GM23248 (cell line): ENCODE results near the gene COL13A1.

Experiments
- EZH2 ChIP-seq: fragments of 200-600 bp; sonication (generic); IDR thresholded peaks from 2 replicates; pipeline ENCODE4 v1.6.1; 2018; ENCODE audit warnings: antibody characterized with exemption, mild to moderate bottlenecking; ENCODE audit not compliant: insufficient read depth, poor library complexity, severe bottlenecking
- EZH2phosphoT487 ChIP-seq: fragments of 200-600 bp; sonication (generic); IDR thresholded peaks from 2 replicates; pipeline ENCODE4 v1.6.1; 2018; ENCODE audit warnings: antibody characterized with exemption, moderate library complexity, mild to moderate bottlenecking, low read depth; ENCODE audit not compliant: insufficient read depth

DNA sequence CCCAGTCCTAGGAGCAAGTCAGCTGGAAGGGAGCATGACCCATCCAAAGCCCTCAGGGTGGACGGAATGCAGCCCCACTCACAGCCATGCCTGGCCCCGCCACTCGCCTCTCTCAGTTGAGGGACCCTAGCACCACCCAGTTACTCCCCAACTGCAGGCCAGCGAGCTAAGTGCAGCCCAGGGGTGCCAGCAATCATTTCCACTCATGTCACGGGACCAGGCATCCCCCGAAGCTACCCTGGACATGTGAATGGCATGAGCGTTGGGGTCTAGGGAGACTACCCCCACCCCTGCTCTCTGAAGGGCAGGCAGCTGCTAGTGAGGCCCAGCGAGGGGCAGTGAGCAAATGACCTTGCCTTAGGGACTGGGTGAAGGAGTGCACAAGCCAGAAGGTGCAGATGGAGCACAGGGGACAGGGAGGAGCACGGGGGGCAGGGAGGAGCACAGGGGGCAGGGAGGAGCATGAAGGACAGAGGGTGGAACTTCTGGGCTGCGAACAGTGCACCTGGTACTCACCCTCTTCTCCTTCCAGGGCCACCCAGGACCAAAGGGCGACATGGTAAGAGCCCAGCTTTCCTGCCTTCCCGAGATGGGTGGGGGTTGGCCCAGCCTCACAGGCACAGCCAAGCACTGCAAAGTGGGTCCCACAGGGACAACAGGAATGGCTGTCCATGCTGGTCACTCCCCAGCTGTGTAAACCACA lies 87.3 kb downstream of the COL13A1 start:
- TF ChIP-seq EZH2phosphoT487 (no peak), EZH2 (no peak)
